Subcutaneous abdominal adipose tissue (tissue), 5 donors: Measurements from ENCODE around the gene IL1RAPL2.

Experiments used
- H3K27ac ChIP-seq: one replicate; pipeline ENCODE4 v1.7.0; 2013; ENCODE audit warnings: low read depth, mild to moderate bottlenecking, inconsistent platforms, low read length, moderate library complexity
- H3K27me3 ChIP-seq, 5 donors: one replicate each; pipeline ENCODE4 v1.7.0; 2013; ENCODE audit warnings: low read length in 5 of 5, inconsistent platforms in 1 of 5; ENCODE audit not compliant: control insufficient read depth in 5 of 5, insufficient read depth in 4 of 5
- H3K36me3 ChIP-seq, 5 donors: one replicate each; pipeline ENCODE4 v1.7.0; 2013; ENCODE audit warnings: low read length in 5 of 5; ENCODE audit not compliant: control insufficient read depth in 5 of 5, insufficient read depth in 5 of 5
- H3K4me1 ChIP-seq, 5 donors: one replicate each; pipeline ENCODE4 v1.7.0; 2013; ENCODE audit warnings: low read length in 5 of 5, mild to moderate bottlenecking in 3 of 5, moderate library complexity in 1 of 5; ENCODE audit not compliant: control insufficient read depth in 5 of 5, insufficient read depth in 5 of 5
- H3K4me3 ChIP-seq, 5 donors: one replicate each; pipeline ENCODE4 v1.7.0; 2013; ENCODE audit warnings: low read length in 5 of 5, low read depth in 1 of 5
- H3K9ac ChIP-seq, 5 donors: one replicate each; pipeline ENCODE4 v1.7.0; 2013; ENCODE audit warnings: low read length in 5 of 5, mild to moderate bottlenecking in 4 of 5, moderate library complexity in 3 of 5
- H3K9me3 ChIP-seq, 5 donors: one replicate each; pipeline ENCODE4 v1.7.0; 2013; ENCODE audit warnings: low read length in 5 of 5; ENCODE audit not compliant: control insufficient read depth in 5 of 5
- donor health status: healthy.
- donor health status: healthy.
- donor health status: healthy.
- donor health status: healthy.
- donor health status: healthy.

Gene IL1RAPL2

GRCh38 chrX:105468741-105469140 lies 902.7 kb downstream of the IL1RAPL2 start:
- Histone ChIP-seq H3K27me3 (peaks cover 0 to 3% (median 0%) of the 10 kb centered on the region in 5 donors), H3K27ac (no peak overlapping the region), H3K4me3 (no peak overlapping the region), H3K4me1 (no peaks in the 10 kb centered on the region), H3K9ac (no peak overlapping the region), H3K36me3 (no peaks in the 10 kb centered on the region), H3K9me3 (no peaks in the 10 kb centered on the region)

GRCh38 chrX:105471597-105471996 lies 905.6 kb downstream of the IL1RAPL2 start:
- Histone ChIP-seq H3K4me3 (no peak overlapping the region), H3K27me3 (peaks cover 0 to 3% (median 0%) of the 10 kb centered on the region in 5 donors), H3K36me3 (no peaks in the 10 kb centered on the region)

GRCh38 chrX:105475801-105476200 lies 909.8 kb downstream of the IL1RAPL2 start:
- no peaks in the 10 kb centered on the region for H3K9me3 ChIP-seq
- H3K27me3 ChIP-seq, result peaks cover 0 to 5% (median 0%) of the 10 kb centered on the region in 5 donors
- H3K4me1 ChIP-seq, result no peaks in the 10 kb centered on the region
- H3K4me3 ChIP-seq, result no peak overlapping the region
- no peaks in the 10 kb centered on the region for H3K36me3 ChIP-seq
- H3K9ac ChIP-seq, result no peak overlapping the region
- no peak overlapping the region for H3K27ac ChIP-seq

More at GRCh38 chrX:105471597-105471996, 905.6 kb downstream of the IL1RAPL2 start:
- Histone ChIP-seq H3K27ac (no peak overlapping the region), H3K4me1 (no peaks in the 10 kb centered on the region), H3K9ac (no peak overlapping the region), H3K9me3 (no peaks in the 10 kb centered on the region)

- H3K27me3 ChIP-seq, result peaks cover 0 to 5% (median 0%) of the 10 kb centered on the region in 5 donors
- no peaks in the 10 kb centered on the region for H3K9me3 ChIP-seq
- H3K4me3 ChIP-seq, result no peak overlapping the region
- no peak overlapping the region for H3K9ac ChIP-seq
- H3K4me1 ChIP-seq, result no peaks in the 10 kb centered on the region
- H3K27ac ChIP-seq, result no peak overlapping the region
- H3K36me3 ChIP-seq, result no peaks in the 10 kb centered on the region
Observed at GRCh38 chrX:105477351-105477750, 911.4 kb downstream of the IL1RAPL2 start.

GRCh38 chrX:105480646-105481310 lies 914.8 kb downstream of the IL1RAPL2 start:
- Histone ChIP-seq H3K36me3 (no peaks in the 10 kb centered on the region), H3K9ac (no peak overlapping the region), H3K4me1 (no peaks in the 10 kb centered on the region), H3K27me3 (peaks cover 0 to 5% (median 0%) of the 10 kb centered on the region in 5 donors), H3K9me3 (peaks cover 0 to 4% (median 0%) of the 10 kb centered on the region in 5 donors), H3K4me3 (no peak overlapping the region), H3K27ac (no peak overlapping the region)

GRCh38 chrX:105483011-105483410 lies 917.0 kb downstream of the IL1RAPL2 start:
- Histone ChIP-seq H3K4me1 (no peaks in the 10 kb centered on the region), H3K4me3 (no peak overlapping the region), H3K27ac (no peak overlapping the region), H3K36me3 (no peaks in the 10 kb centered on the region), H3K27me3 (peaks cover 0 to 5% (median 0%) of the 10 kb centered on the region in 5 donors), H3K9me3 (peaks cover 0 to 5% (median 0%) of the 10 kb centered on the region in 5 donors), H3K9ac (no peak overlapping the region)

GRCh38 chrX:105488716-105489115 lies 922.7 kb downstream of the IL1RAPL2 start:
- no peaks in the 10 kb centered on the region for H3K36me3 ChIP-seq
- no peak overlapping the region for H3K27ac ChIP-seq
- H3K9me3 ChIP-seq, result peaks cover 0 to 5% (median 0%) of the 10 kb centered on the region in 5 donors
- H3K4me3 ChIP-seq, result no peak overlapping the region
- no peaks in the 10 kb centered on the region for H3K4me1 ChIP-seq
- H3K27me3 ChIP-seq, result no peaks in the 10 kb centered on the region
- H3K9ac ChIP-seq, result no peak overlapping the region

- H3K4me1 ChIP-seq, result no peaks in the 10 kb centered on the region
- H3K9ac ChIP-seq, result no peak overlapping the region
- no peak overlapping the region for H3K27ac ChIP-seq
- peaks cover 0 to 8% (median 2%) of the 10 kb centered on the region in 5 donors for H3K9me3 ChIP-seq
- no peak overlapping the region for H3K4me3 ChIP-seq
- no peaks in the 10 kb centered on the region for H3K36me3 ChIP-seq
- H3K27me3 ChIP-seq, result peaks cover 0 to 7% (median 0%) of the 10 kb centered on the region in 5 donors
Observed at GRCh38 chrX:105495376-105495775, 929.4 kb downstream of the IL1RAPL2 start.

- Histone ChIP-seq H3K27ac (no peak overlapping the region), H3K36me3 (no peaks in the 10 kb centered on the region), H3K9ac (no peak overlapping the region), H3K4me3 (no peak overlapping the region), H3K9me3 (peaks cover 0 to 8% (median 2%) of the 10 kb centered on the region in 5 donors), H3K4me1 (no peaks in the 10 kb centered on the region), H3K27me3 (peaks cover 0 to 2% (median 0%) of the 10 kb centered on the region in 5 donors)
Observed at GRCh38 chrX:105502336-105502735, 936.3 kb downstream of the IL1RAPL2 start.

GRCh38 chrX:105515561-105515960 lies 949.6 kb downstream of the IL1RAPL2 start:
- Histone ChIP-seq H3K4me3 (no peak overlapping the region), H3K27me3 (peaks cover 0 to 2% (median 0%) of the 10 kb centered on the region in 5 donors), H3K4me1 (no peaks in the 10 kb centered on the region), H3K9me3 (no peaks in the 10 kb centered on the region), H3K36me3 (no peaks in the 10 kb centered on the region), H3K9ac (no peak overlapping the region), H3K27ac (no peak overlapping the region)
